ENCODE measurements around the gene FBXW8. TPM values are rescaled to one million over a fixed set of nuclear protein-coding genes. Genes with fewer than 3 reads are reported as not detected.
A peak's percentile ranks its signal among the peaks of the same experiment; 100 is the strongest.

FBXW8 gene, protein sequence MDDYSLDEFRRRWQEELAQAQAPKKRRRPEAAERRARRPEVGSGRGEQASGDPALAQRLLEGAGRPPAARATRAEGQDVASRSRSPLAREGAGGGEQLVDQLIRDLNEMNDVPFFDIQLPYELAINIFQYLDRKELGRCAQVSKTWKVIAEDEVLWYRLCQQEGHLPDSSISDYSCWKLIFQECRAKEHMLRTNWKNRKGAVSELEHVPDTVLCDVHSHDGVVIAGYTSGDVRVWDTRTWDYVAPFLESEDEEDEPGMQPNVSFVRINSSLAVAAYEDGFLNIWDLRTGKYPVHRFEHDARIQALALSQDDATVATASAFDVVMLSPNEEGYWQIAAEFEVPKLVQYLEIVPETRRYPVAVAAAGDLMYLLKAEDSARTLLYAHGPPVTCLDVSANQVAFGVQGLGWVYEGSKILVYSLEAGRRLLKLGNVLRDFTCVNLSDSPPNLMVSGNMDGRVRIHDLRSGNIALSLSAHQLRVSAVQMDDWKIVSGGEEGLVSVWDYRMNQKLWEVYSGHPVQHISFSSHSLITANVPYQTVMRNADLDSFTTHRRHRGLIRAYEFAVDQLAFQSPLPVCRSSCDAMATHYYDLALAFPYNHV
- 10 to 100 TPM; 26.1 to 34.7 TPM for total RNA-seq
- polyA plus RNA-seq (2013, experiment 1 of 2): 19.8 TPM
- 19.2 TPM for polyA plus RNA-seq (2013, experiment 2 of 2)
- long read RNA-seq, experiment 1, full-length matches to known transcripts: 2 of 20 reads
- long read RNA-seq, experiment 1, partial matches to known transcripts: 10 of 20 reads
- long read RNA-seq, experiment 1, other reads (novel, unspliced or antisense): 8 of 20 reads
- long read RNA-seq, experiment 2, full-length matches to known transcripts: 42 of 81 reads
- long read RNA-seq, experiment 2, partial matches to known transcripts: 11 of 81 reads
- long read RNA-seq, experiment 2, other reads (novel, unspliced or antisense): 28 of 81 reads
- long read RNA-seq, experiment 3, full-length matches to known transcripts: 46 of 69 reads
- long read RNA-seq, experiment 3, partial matches to known transcripts: 3 of 69 reads
- long read RNA-seq, experiment 3, other reads (novel, unspliced or antisense): 20 of 69 reads
- long read RNA-seq, experiment 4, full-length matches to known transcripts: 1 of 5 reads
- long read RNA-seq, experiment 4, partial matches to known transcripts: 0 of 5 reads
- long read RNA-seq, experiment 4, other reads (novel, unspliced or antisense): 4 of 5 reads

GRCh38 chr12:116910645-116911451 is at the start of gene FBXW8:
TSS of gene FBXW8 (plus strand) at chr12:116910950. CDS start at chr12:116911038, 88 bp downstream.
- H3K4me3 ChIP-seq (ENCODE audit: low read length): peak within 1 kb of the TSS; percentile 96
- TF ChIP-seq, protein P1, sequence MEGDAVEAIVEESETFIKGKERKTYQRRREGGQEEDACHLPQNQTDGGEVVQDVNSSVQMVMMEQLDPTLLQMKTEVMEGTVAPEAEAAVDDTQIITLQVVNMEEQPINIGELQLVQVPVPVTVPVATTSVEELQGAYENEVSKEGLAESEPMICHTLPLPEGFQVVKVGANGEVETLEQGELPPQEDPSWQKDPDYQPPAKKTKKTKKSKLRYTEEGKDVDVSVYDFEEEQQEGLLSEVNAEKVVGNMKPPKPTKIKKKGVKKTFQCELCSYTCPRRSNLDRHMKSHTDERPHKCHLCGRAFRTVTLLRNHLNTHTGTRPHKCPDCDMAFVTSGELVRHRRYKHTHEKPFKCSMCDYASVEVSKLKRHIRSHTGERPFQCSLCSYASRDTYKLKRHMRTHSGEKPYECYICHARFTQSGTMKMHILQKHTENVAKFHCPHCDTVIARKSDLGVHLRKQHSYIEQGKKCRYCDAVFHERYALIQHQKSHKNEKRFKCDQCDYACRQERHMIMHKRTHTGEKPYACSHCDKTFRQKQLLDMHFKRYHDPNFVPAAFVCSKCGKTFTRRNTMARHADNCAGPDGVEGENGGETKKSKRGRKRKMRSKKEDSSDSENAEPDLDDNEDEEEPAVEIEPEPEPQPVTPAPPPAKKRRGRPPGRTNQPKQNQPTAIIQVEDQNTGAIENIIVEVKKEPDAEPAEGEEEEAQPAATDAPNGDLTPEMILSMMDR (conservative IDR thresholded peaks at IDR 0.05): no peak

DNA sequence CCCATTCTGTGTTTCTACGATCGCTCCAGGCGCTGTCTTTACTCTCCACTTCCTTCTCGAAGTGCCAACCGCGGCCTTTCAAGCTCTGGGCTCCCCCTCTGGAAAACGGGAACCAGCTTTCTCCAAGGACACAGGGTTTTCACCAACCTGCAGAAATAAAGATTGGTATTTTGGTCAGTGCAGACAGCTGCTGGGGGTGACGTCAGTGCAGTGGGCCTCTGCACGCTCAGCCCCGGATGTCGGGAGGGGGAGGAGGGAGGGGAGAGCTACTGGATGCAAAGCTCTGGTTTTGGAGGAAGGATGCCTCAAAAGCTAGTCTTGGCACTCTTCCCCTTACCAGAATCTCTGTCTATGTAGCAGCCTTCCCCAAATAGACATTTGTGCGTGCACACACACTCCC is 49.4 kb upstream of the FBXW8 start:
- no peaks in the 10 kb centered on the region for H3K27me3 Mint-ChIP-seq (ENCODE audit: insufficient read depth)
- no peaks in the 10 kb centered on the region for H3K36me3 Mint-ChIP-seq (ENCODE audit: low read depth)
- Histone ChIP-seq H3K27me3 (ENCODE audit: control insufficient read depth, insufficient read depth, low read length, poor library complexity, severe bottlenecking) (no peaks in the 10 kb centered on the region), H3K4me1 (ENCODE audit: control insufficient read depth, insufficient read depth, low read length) (peaks cover 8% of the 10 kb centered on the region), H3K36me3 (ENCODE audit: control insufficient read depth, insufficient read depth, low read length) (no peaks in the 10 kb centered on the region), H3K27ac (ENCODE audit: low read depth, low read length) (no peak overlapping the region), H3K9ac (ENCODE audit: extremely low read depth, low read length, poor library complexity, severe bottlenecking) (no peak overlapping the region), H3K9me3 (ENCODE audit: control insufficient read depth, low read length) (no peaks in the 10 kb centered on the region), H3K4me3 (ENCODE audit: low read length) (no peak overlapping the region)
- DNase-seq: peak; percentile 77
- TF ChIP-seq, protein P1 (conservative IDR thresholded peaks at IDR 0.05): no peak
- H3K4me1 Mint-ChIP-seq: peaks cover 4% of the 10 kb centered on the region
- no peaks in the 10 kb centered on the region for H3K9me3 Mint-ChIP-seq
- WGBS, 2 experiments (ENCODE audit: insufficient coverage in 1 of 2, insufficient read length in 1 of 2): 73% methylated on average over 9 to 12 of the region's 12 CpGs
- no peak overlapping the region for H3K4me3 Mint-ChIP-seq
- no peak overlapping the region for H3K27ac Mint-ChIP-seq

More at GRCh38 chr12:116910645-116911451, at the start of gene FBXW8:
- Mint-ChIP-seq H3K27ac (peak within 1 kb of the TSS; percentile 77), H3K36me3 (ENCODE audit: low read depth) (peaks cover 22% of the 10 kb centered on the region), H3K4me1 (peaks cover 11% of the 10 kb centered on the region), H3K27me3 (ENCODE audit: insufficient read depth) (no peaks in the 10 kb centered on the region), H3K9me3 (no peaks in the 10 kb centered on the region), H3K4me3 (peak within 1 kb of the TSS; percentile 76)
- Histone ChIP-seq H3K27ac (ENCODE audit: low read depth, low read length) (peak within 1 kb of the TSS; percentile 28), H3K9ac (ENCODE audit: extremely low read depth, low read length, poor library complexity, severe bottlenecking) (peak within 1 kb of the TSS; percentile 60), H3K4me1 (ENCODE audit: control insufficient read depth, insufficient read depth, low read length) (peaks cover 4% of the 10 kb centered on the region), H3K27me3 (ENCODE audit: control insufficient read depth, insufficient read depth, low read length, poor library complexity, severe bottlenecking) (no peaks in the 10 kb centered on the region), H3K9me3 (ENCODE audit: control insufficient read depth, low read length) (no peaks in the 10 kb centered on the region), H3K36me3 (ENCODE audit: control insufficient read depth, insufficient read depth, low read length) (peaks cover 5% of the 10 kb centered on the region)
- 0 to 1% methylated on average over 33 to 81 of the region's 82 CpGs for WGBS, 2 experiments (ENCODE audit: insufficient coverage in 1 of 2, insufficient read length in 1 of 2)
- DNase-seq: peak; percentile 93

Measured in endodermal cell (in vitro differentiated cells).